ENCODE data around the gene GPC6.

- TF ChIP-seq CTCF (IDR thresholded peaks at IDR 0.05; ENCODE audit: poor library complexity, severe bottlenecking), result no peak
- no peak for TF ChIP-seq POLR2AphosphoS5 (IDR thresholded peaks at IDR 0.05)
- TF ChIP-seq EZH2 (IDR thresholded peaks at IDR 0.05; ENCODE audit: borderline replicate concordance, insufficient read depth, low read length, poor library complexity, severe bottlenecking), result no peak
- TF ChIP-seq REST (IDR thresholded peaks at IDR 0.05; ENCODE audit: borderline replicate concordance), result no peak
- TF ChIP-seq EP300 (conservative IDR thresholded peaks at IDR 0.05; ENCODE audit: poor library complexity, severe bottlenecking), result no peak
- no peak for TF ChIP-seq TAF1 (IDR thresholded peaks at IDR 0.05; ENCODE audit: low read depth)
- no peak for TF ChIP-seq RAD21 (conservative IDR thresholded peaks at IDR 0.05)
Measured at GRCh38 chr13:94175076-94175475, 948.5 kb downstream of the GPC6 start.

Measured in neural cell (in vitro differentiated cells).